ENCODE measurements around the gene CTTNBP2. TPM values are rescaled to one million over a fixed set of nuclear protein-coding genes. Genes with fewer than 3 reads are reported as not detected.
A peak's percentile ranks its signal among the peaks of the same experiment; 100 is the strongest.

CTTNBP2 gene, protein sequence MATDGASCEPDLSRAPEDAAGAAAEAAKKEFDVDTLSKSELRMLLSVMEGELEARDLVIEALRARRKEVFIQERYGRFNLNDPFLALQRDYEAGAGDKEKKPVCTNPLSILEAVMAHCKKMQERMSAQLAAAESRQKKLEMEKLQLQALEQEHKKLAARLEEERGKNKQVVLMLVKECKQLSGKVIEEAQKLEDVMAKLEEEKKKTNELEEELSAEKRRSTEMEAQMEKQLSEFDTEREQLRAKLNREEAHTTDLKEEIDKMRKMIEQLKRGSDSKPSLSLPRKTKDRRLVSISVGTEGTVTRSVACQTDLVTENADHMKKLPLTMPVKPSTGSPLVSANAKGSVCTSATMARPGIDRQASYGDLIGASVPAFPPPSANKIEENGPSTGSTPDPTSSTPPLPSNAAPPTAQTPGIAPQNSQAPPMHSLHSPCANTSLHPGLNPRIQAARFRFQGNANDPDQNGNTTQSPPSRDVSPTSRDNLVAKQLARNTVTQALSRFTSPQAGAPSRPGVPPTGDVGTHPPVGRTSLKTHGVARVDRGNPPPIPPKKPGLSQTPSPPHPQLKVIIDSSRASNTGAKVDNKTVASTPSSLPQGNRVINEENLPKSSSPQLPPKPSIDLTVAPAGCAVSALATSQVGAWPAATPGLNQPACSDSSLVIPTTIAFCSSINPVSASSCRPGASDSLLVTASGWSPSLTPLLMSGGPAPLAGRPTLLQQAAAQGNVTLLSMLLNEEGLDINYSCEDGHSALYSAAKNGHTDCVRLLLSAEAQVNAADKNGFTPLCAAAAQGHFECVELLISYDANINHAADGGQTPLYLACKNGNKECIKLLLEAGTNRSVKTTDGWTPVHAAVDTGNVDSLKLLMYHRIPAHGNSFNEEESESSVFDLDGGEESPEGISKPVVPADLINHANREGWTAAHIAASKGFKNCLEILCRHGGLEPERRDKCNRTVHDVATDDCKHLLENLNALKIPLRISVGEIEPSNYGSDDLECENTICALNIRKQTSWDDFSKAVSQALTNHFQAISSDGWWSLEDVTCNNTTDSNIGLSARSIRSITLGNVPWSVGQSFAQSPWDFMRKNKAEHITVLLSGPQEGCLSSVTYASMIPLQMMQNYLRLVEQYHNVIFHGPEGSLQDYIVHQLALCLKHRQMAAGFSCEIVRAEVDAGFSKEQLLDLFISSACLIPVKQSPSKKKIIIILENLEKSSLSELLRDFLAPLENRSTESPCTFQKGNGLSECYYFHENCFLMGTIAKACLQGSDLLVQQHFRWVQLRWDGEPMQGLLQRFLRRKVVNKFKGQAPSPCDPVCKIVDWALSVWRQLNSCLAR (N-terminal part only)
- polyA plus RNA-seq (2013, experiment 1 of 2), result 9.9 TPM
- 10.6 TPM for polyA plus RNA-seq (2013, experiment 2 of 2)

DNA sequence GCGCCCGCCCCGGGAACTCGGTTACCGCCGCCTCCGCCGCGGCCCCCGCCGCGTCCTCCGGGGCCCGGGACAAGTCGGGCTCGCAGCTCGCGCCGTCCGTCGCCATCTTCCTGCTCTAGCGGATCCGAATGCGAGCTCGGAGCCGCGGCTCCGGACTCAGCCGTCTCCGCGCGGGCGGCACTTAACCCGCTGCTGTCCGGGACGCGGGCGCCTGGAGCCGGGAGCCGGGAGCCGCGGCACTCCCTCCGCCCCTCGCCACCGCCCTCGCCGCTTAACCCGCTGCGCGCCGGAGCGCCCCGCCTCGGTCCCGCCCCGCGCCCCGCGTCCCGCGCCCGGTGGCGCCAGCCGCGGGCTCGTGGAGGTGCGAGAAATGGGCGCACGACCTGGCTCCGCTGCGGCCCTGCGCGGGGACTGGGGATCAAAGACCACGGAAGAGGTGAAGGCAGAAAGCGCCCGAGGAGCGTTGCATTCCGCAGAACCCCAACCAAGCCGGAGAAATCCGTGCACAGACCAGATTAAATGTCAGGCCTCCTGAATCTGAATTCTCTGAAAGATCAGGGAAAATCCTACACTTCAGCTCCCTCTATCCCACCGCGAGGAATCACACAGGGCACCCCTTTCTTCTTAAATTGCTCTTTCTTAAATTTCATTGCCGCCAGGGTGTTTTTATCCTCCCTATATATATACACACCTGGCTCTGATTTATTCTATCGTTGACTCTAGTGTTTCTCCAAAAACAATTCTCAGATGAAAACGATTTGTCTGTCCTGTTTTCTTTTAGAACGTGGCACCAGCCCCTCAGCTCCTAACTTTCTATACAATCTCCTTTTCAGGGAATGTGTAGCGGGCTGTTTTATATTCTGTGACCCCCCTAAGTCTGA is at the start of gene CTTNBP2:
Gene CTTNBP2 (minus strand): TSS at position 132 of the 881 bp plus-strand sequence. CDS start 26 bp downstream, at position 106.
- H3K9ac ChIP-seq (ENCODE audit: low read depth, low read length), result peak within 1 kb of the TSS; percentile 79
- peaks cover 59% of the 10 kb centered on the region for H3K4me1 ChIP-seq (ENCODE audit: insufficient read depth, low read length)
- under 1% methylated on average over 86 of the region's 87 CpGs for WGBS
- no peaks in the 10 kb centered on the region for H3K9me3 ChIP-seq (ENCODE audit: insufficient read depth, low read depth, low read length)
- H3K4me3 ChIP-seq (ENCODE audit: low read length), result peak within 1 kb of the TSS; percentile 93
- peak within 1 kb of the TSS; percentile 65 for H3K27ac ChIP-seq (ENCODE audit: low read depth, low read length)
- H3K27me3 ChIP-seq (ENCODE audit: insufficient read depth, low read length), result peaks cover 7% of the 10 kb centered on the region; the same call in 1 of the 2 replicates
- no peaks in the 10 kb centered on the region for H3K36me3 ChIP-seq (ENCODE audit: insufficient read depth, low read length)

DNA sequence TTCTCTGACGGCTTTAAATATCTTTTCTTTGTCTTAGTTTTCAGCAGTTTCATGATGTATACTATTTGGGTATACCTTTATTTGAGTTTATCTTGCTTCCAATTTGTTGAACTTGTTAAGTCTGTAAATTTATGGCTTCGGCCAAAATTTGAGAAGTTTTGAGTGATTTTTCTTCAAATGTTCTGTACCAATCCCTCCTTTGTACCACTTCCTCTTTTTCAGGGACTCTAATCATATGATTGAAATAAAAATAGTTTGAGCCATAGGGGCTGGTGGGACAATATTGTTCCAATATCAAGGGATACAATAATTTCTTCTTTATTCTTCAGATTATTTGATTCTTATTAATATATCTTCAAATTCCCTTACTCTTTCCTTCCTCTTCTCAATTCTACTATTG is 43.1 kb upstream of the CTTNBP2 start:
- no peaks in the 10 kb centered on the region for H3K4me1 ChIP-seq (ENCODE audit: insufficient read depth, low read length)
- no peaks in the 10 kb centered on the region for H3K36me3 ChIP-seq (ENCODE audit: insufficient read depth, low read length)
- WGBS, result 100% methylated on average over 2 of the region's 2 CpGs
- H3K9ac ChIP-seq (ENCODE audit: low read depth, low read length), result no peak overlapping the region
- no peak overlapping the region for H3K27ac ChIP-seq (ENCODE audit: low read depth, low read length)
- H3K4me3 ChIP-seq (ENCODE audit: low read length), result no peak overlapping the region
- H3K9me3 ChIP-seq (ENCODE audit: insufficient read depth, low read depth, low read length), result no peaks in the 10 kb centered on the region
- no peaks in the 10 kb centered on the region for H3K27me3 ChIP-seq (ENCODE audit: insufficient read depth, low read length)

DNA sequence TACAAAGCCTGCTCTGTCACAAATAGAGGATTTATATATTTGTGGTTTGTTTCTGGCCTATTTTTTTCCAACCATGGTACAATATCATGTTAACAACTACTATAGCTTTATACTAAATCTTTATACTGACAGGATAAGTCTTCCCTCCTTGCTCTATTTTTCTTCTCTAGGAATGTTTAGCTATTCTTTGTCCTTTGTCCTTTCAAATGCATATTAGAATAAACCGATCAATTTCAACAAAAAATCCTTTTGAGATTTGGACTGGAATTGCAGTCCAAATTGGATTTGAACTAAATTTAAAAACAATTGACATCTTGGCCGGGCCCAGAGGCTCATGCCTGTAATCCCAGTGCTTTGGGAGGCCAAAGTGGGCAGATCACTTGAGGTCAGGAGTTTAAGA is 39.2 kb upstream of the CTTNBP2 start:
- H3K36me3 ChIP-seq (ENCODE audit: insufficient read depth, low read length), result no peaks in the 10 kb centered on the region
- H3K27ac ChIP-seq (ENCODE audit: low read depth, low read length), result no peak overlapping the region
- no peaks in the 10 kb centered on the region for H3K4me1 ChIP-seq (ENCODE audit: insufficient read depth, low read length)
- H3K9me3 ChIP-seq (ENCODE audit: insufficient read depth, low read depth, low read length), result no peaks in the 10 kb centered on the region
- no peak overlapping the region for H3K4me3 ChIP-seq (ENCODE audit: low read length)
- no peak overlapping the region for H3K9ac ChIP-seq (ENCODE audit: low read depth, low read length)
- 86% methylated on average over 2 of the region's 2 CpGs for WGBS
- H3K27me3 ChIP-seq (ENCODE audit: insufficient read depth, low read length), result no peaks in the 10 kb centered on the region

DNA sequence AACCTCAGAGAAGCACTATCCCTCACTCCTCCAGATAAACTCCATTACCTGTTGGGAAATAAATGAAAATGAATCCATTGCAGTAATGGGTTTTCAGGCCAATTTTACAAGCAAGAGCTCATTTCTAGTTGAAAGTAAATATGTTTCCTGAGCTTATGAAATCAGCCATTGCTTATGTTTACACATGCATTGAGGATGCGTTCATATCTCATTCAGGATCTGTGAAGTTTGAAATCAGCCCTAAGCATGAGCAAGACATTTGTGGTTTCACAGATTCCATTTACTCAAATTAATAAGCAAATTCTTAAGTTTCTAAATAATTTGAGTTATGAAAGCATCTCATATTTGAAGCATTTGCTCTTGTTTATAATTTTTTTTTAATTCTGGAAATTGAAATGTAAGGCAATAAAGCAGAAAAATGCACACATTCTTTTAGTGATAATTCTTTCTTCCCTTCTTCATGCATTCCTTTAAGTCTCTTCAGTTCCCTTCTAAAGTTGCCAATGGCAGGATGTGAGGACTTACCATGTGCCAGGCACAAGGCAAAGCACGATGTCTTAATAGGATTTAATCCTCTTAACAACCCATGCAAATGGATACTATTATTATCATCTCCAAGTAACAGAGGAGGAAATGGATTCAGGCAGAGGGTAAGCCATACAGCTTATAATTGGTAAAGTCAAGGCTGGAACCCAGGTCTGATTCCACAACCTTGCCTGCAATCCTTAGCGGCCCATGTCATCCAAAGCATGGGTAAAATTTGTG is 35.0 kb upstream of the CTTNBP2 start:
- H3K27ac ChIP-seq (ENCODE audit: low read depth, low read length), result no peak overlapping the region
- H3K36me3 ChIP-seq (ENCODE audit: insufficient read depth, low read length), result no peaks in the 10 kb centered on the region
- no peaks in the 10 kb centered on the region for H3K27me3 ChIP-seq (ENCODE audit: insufficient read depth, low read length)
- 98% methylated on average over 2 of the region's 3 CpGs for WGBS
- no peaks in the 10 kb centered on the region for H3K9me3 ChIP-seq (ENCODE audit: insufficient read depth, low read depth, low read length)
- peaks cover 4% of the 10 kb centered on the region; the same call in 1 of the 2 replicates for H3K4me1 ChIP-seq (ENCODE audit: insufficient read depth, low read length)
- H3K4me3 ChIP-seq (ENCODE audit: low read length), result no peak overlapping the region
- H3K9ac ChIP-seq (ENCODE audit: low read depth, low read length), result no peak overlapping the region

DNA sequence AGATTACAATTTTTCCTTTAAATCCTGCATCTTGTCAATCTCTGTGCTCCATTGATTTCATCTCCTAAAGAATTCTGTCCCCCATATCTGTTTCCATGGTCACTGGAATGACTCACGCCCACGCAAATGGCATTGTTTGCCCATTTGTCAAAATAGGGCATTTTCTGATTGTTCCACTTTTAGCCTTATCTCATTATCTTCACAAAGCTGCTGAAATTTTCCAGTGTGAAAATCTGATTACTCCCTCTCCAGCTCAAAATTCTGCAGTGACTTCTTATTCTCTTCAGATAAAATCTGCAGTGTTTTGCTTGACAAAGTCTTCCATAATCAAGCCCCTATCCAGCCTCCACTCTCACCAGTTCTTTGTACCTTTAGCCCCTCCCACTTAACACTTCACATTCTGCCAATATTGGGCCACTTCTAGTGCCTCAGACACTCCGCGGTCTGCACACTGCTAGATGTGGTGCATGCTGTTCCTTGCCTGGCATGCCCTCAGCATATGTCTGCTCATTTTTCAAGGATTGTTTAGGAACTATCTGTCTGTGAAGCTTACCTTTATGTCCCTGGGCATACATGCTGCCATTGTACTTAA is 33.9 kb upstream of the CTTNBP2 start:
- Histone ChIP-seq H3K4me1 (ENCODE audit: insufficient read depth, low read length) (peaks cover 4% of the 10 kb centered on the region; the same call in 1 of the 2 replicates), H3K27me3 (ENCODE audit: insufficient read depth, low read length) (no peaks in the 10 kb centered on the region), H3K27ac (ENCODE audit: low read depth, low read length) (no peak overlapping the region), H3K4me3 (ENCODE audit: low read length) (no peak overlapping the region), H3K9me3 (ENCODE audit: insufficient read depth, low read depth, low read length) (no peaks in the 10 kb centered on the region), H3K36me3 (ENCODE audit: insufficient read depth, low read length) (no peaks in the 10 kb centered on the region), H3K9ac (ENCODE audit: low read depth, low read length) (no peak overlapping the region)
- 86% methylated on average over 4 of the region's 4 CpGs for WGBS

DNA sequence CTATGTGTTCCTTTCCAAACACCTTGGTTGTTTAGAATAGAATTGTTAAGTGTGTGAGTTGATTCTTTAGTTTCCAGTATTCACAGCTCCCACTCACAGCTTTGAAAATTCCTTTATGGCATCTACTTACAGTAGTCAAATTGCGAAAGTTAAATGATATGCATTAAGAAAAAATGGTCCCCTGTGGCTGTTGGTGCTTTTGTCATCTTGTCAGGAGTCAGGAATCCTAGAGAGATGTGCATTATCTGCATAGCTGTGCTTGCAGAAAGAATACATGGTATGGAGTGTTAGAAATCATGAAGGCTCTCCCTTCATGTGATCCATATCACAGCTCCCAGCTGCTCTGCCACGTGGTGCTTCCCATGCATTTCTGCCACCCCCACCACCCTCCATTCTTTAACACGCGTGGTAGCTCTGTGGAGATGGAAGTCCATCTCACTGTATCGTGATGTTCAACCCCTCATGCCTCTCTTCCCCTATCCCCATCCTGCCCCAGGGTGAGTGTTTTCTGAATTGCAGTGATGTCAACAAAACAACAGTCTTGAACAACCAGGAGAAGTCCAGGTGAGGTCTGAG is 29.2 kb upstream of the CTTNBP2 start:
- Histone ChIP-seq H3K27me3 (ENCODE audit: insufficient read depth, low read length) (no peaks in the 10 kb centered on the region), H3K36me3 (ENCODE audit: insufficient read depth, low read length) (no peaks in the 10 kb centered on the region), H3K9me3 (ENCODE audit: insufficient read depth, low read depth, low read length) (no peaks in the 10 kb centered on the region), H3K4me3 (ENCODE audit: low read length) (no peak overlapping the region), H3K9ac (ENCODE audit: low read depth, low read length) (no peak overlapping the region), H3K4me1 (ENCODE audit: insufficient read depth, low read length) (peaks cover 4% of the 10 kb centered on the region; the same call in 1 of the 2 replicates), H3K27ac (ENCODE audit: low read depth, low read length) (no peak overlapping the region)
- 89% methylated on average over 5 of the region's 5 CpGs for WGBS

DNA sequence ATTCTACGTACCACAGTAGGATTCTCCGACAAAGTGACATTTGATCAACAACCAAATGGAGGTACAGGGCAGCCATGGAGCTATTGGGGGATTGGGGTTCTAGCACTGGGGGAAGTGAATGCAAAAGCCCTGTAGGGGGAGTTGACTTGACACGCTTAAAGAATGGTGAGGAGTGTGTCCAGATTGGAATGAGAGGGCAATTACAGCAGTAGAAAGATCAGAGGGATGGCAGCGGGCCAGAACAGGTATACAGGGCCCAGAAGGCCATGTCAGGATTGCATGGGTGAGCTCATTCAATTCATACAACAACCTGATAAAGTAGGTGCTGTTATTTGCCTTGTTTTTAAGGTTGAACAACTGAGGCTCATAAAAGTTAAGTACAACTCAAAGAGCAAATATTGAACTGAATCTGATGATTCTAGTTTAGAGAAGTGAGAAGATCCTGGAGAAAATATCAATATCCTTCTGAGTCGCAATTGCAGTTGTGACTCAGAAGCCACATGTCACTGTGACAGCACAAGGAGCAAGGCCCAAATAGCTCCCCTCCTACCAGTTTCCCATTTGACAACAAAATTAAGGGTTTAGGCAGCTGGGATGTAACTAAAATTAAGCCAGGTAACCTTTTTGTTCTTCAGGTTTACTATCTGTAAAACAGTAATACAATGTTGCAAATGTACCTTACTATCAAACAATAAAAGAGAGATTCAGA is 28.0 kb upstream of the CTTNBP2 start:
- H3K4me3 ChIP-seq (ENCODE audit: low read length), result no peak overlapping the region
- no peaks in the 10 kb centered on the region for H3K27me3 ChIP-seq (ENCODE audit: insufficient read depth, low read length)
- H3K4me1 ChIP-seq (ENCODE audit: insufficient read depth, low read length), result no peaks in the 10 kb centered on the region
- no peak overlapping the region for H3K9ac ChIP-seq (ENCODE audit: low read depth, low read length)
- H3K9me3 ChIP-seq (ENCODE audit: insufficient read depth, low read depth, low read length), result no peaks in the 10 kb centered on the region
- 87% methylated on average over 5 of the region's 5 CpGs for WGBS
- no peaks in the 10 kb centered on the region for H3K36me3 ChIP-seq (ENCODE audit: insufficient read depth, low read length)
- H3K27ac ChIP-seq (ENCODE audit: low read depth, low read length), result no peak overlapping the region

DNA sequence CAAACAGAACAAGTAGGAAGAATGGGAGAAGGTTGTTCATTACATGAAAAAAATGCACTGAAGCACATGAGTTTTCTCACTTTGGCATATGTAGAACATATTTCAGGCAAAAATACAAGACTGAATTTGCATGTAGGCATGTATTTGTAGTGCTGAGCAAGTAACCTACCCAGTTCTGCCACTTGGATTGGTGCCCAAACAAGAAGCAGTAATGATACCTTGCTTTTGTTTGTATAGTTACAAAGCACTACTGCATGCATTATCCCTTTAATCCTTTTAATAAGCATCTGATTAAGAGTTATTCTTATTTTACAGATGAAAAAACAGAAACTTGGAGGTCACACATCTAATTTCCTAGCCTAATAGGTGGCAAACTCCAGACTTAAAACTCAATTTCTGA is 23.1 kb upstream of the CTTNBP2 start:
- Histone ChIP-seq H3K4me3 (ENCODE audit: low read length) (no peak overlapping the region), H3K36me3 (ENCODE audit: insufficient read depth, low read length) (no peaks in the 10 kb centered on the region), H3K9me3 (ENCODE audit: insufficient read depth, low read depth, low read length) (no peaks in the 10 kb centered on the region), H3K27me3 (ENCODE audit: insufficient read depth, low read length) (no peaks in the 10 kb centered on the region), H3K9ac (ENCODE audit: low read depth, low read length) (no peak overlapping the region), H3K27ac (ENCODE audit: low read depth, low read length) (no peak overlapping the region), H3K4me1 (ENCODE audit: insufficient read depth, low read length) (peaks cover 4% of the 10 kb centered on the region; the same call in 1 of the 2 replicates)

DNA sequence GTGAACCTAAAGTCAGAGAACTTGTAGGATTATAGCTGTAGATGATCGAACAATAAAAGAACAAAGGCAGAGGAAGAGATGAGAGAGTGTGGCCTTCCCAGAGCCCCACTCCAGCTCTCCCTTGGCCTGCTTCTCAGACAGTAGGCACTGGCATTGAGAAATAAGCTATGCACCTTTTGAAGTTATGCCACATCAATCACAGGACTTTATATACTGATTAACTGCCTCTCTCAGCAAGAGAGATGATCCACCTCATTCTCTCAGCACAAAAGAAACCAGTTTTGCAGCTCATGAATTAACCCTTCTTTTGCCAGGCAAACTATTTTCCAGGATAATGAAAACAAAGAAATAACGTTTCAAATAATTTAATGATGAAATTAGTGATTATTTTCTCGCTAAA is 22.0 kb upstream of the CTTNBP2 start:
- Histone ChIP-seq H3K36me3 (ENCODE audit: insufficient read depth, low read length) (no peaks in the 10 kb centered on the region), H3K4me3 (ENCODE audit: low read length) (no peak overlapping the region), H3K4me1 (ENCODE audit: insufficient read depth, low read length) (peaks cover 4% of the 10 kb centered on the region; the same call in 1 of the 2 replicates), H3K27me3 (ENCODE audit: insufficient read depth, low read length) (no peaks in the 10 kb centered on the region), H3K9ac (ENCODE audit: low read depth, low read length) (no peak overlapping the region), H3K9me3 (ENCODE audit: insufficient read depth, low read depth, low read length) (no peaks in the 10 kb centered on the region), H3K27ac (ENCODE audit: low read depth, low read length) (no peak overlapping the region)
- WGBS, result 85% methylated on average over 2 of the region's 3 CpGs

Measured in HUES64 (cell line).